Thyroid gland (tissue), 4 donors: ENCODE results near the gene APMAP. TPM values are rescaled to one million over a fixed set of nuclear protein-coding genes. Genes with fewer than 3 reads are reported as not detected.
"Not testable (repeated sequence)": the region's sequence is repeated elsewhere in the genome, so short reads cannot be mapped to it uniquely, and the experiment has no call there.

ENCODE experiments used
- DNase-seq, 2 donors: peaks; one replicate each; pipeline ENCODE4 v3.0.0-alpha.2; 2019
- H3K27ac ChIP-seq, 3 donors: fragments of 200-600 bp; sonication (generic); 1 replicate in 2 of 3; 2 replicates in 1 of 3; pipeline ENCODE4 v1.5.1; 2016 to 2019; ENCODE audit warnings: mild to moderate bottlenecking in 1 of 3, moderate library complexity in 1 of 3
- H3K27me3 ChIP-seq: fragments of 200-600 bp; sonication (generic); one replicate; pipeline ENCODE4 v1.5.1; 2019
- H3K36me3 ChIP-seq, 2 donors: fragments of 200-600 bp; sonication (generic); one replicate each; pipeline ENCODE4 v1.5.1; 2016 to 2019
- H3K4me1 ChIP-seq, 2 donors: fragments of 200-600 bp; sonication (generic); one replicate each; pipeline ENCODE4 v1.5.1; 2017 to 2019
- H3K4me3 ChIP-seq, 3 donors: fragments of 200-600 bp; sonication (generic); replicated peaks in 1 of 3; 1 replicate in 2 of 3; 2 replicates in 1 of 3; pipeline ENCODE4 v1.5.1; 2016; ENCODE audit warnings: mild to moderate bottlenecking in 1 of 3
- H3K9me3 ChIP-seq: fragments of 200-600 bp; sonication (generic); one replicate; pipeline ENCODE4 v1.5.1; 2017
- POLR2A ChIP-seq, 2 donors: fragments of 450-650 bp; IDR thresholded peaks; one replicate each; pipeline ENCODE4 v1.6.1; 2017; ENCODE audit warnings: antibody characterized with exemption in 2 of 2, mild to moderate bottlenecking in 2 of 2, moderate library complexity in 1 of 2
- WGBS, 2 donors: methylation state at CpG; one replicate each; pipeline ENCODE4 v1.1.5; 2017; 5-methylcytosine and 5-hydroxymethylcytosine counted together
- intact Hi-C: fragments of 100-400 bp; cut with DNase I; formaldehyde crosslinking; loops from one replicate; pipeline ENCODE4 v1.15.1; 2023
- total RNA-seq, 4 donors: library from RNA; depleted of rRNA; stranded (reverse); fragments of >200 nt; gene quantifications; one replicate each; pipeline ENCODE4 v1.2.3, GENCODE V29; 2016
- TF ChIP-seq, protein P1 (sequence below), 6 experiments: fragments of 200-600 bp in 3 of 6; fragments of 450-650 bp in 3 of 6; sonication (generic) in 3 of 6; IDR thresholded peaks; one replicate each; pipeline ENCODE4 v1.5.1; 2016 to 2019; ENCODE audit warnings: antibody characterized with exemption in 6 of 6, mild to moderate bottlenecking in 2 of 6, inconsistent platforms in 1 of 6, moderate library complexity in 1 of 6

The APMAP gene
- total RNA-seq, 4 donors from 2014 or later, result 171 to 205 (median 186) TPM

- H3K27me3 ChIP-seq, H3K36me3 ChIP-seq, H3K9me3 ChIP-seq: not testable (repeated sequence)
- intact Hi-C loops, result loop anchor here (10.0 kb wide), 1 partner anchor 55 kb away; no protein-coding TSS in a partner anchor
- TF ChIP-seq, protein P1, sequence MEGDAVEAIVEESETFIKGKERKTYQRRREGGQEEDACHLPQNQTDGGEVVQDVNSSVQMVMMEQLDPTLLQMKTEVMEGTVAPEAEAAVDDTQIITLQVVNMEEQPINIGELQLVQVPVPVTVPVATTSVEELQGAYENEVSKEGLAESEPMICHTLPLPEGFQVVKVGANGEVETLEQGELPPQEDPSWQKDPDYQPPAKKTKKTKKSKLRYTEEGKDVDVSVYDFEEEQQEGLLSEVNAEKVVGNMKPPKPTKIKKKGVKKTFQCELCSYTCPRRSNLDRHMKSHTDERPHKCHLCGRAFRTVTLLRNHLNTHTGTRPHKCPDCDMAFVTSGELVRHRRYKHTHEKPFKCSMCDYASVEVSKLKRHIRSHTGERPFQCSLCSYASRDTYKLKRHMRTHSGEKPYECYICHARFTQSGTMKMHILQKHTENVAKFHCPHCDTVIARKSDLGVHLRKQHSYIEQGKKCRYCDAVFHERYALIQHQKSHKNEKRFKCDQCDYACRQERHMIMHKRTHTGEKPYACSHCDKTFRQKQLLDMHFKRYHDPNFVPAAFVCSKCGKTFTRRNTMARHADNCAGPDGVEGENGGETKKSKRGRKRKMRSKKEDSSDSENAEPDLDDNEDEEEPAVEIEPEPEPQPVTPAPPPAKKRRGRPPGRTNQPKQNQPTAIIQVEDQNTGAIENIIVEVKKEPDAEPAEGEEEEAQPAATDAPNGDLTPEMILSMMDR (IDR thresholded peaks at IDR 0.05), result peak in 2 of 6 experiments; percentile 28 to 36
- peak in 1 of 2 donors; percentile 72 for TF ChIP-seq POLR2A (IDR thresholded peaks at IDR 0.05)
- Histone ChIP-seq H3K4me3 (peak overlapping the region in 2 of 3 donors; percentile 2 to 34), H3K4me1 (peaks cover 34 to 36% of the 10 kb centered on the region in 2 donors), H3K27ac (peak overlapping the region; percentile 86 to 94 (median 94))
- 22 to 31% methylated on average over 12 to 13 of the region's 13 CpGs for WGBS, 2 donors
- DNase-seq, result peak; percentile 86 to 87
Measured at GRCh38 chr20:24929867-24930723, 62.5 kb downstream of the APMAP start.

GRCh38 chr20:24929259-24929658, 63.3 kb downstream of the APMAP start:
- H3K36me3 ChIP-seq, H3K9me3 ChIP-seq, intact Hi-C loops, H3K4me3 ChIP-seq, H3K27me3 ChIP-seq, DNase-seq: not testable (repeated sequence)
- WGBS, 2 donors, result 65 to 79% methylated on average over 3 to 5 of the region's 5 CpGs
- Histone ChIP-seq H3K4me1 (peaks cover 34 to 36% of the 10 kb centered on the region in 2 donors), H3K27ac (peak overlapping the region; percentile 86 to 94 (median 94))

DNA sequence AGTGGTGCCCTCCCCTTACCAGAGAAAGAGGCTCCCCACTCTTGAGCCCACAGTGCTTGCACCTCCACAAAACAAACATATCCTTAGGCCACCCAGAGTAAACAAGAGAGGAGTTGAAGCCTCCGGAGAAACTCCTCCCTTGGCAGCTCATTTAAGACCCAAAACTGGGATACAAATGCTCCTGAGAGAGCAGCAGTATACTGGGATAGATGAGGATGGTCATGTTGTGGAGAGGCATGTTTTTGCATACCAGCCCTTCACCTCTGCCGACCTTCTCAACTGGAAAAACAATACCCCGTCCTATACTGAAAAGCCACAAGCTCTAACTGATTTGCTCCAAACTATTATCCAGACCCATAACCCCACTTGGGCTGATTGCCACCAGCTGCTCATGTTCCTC, 71.8 kb downstream of the APMAP start:
- H3K27ac ChIP-seq, H3K4me3 ChIP-seq, H3K9me3 ChIP-seq, H3K27me3 ChIP-seq, intact Hi-C loops, H3K36me3 ChIP-seq: not testable (repeated sequence)
- DNase-seq, result peak in 1 of 2 donors; percentile 20
- peaks cover 12 to 18% of the 10 kb centered on the region in 2 donors for H3K4me1 ChIP-seq
- WGBS, 2 donors, result 20 to 32% methylated on average over 2 to 3 of the region's 3 CpGs

- H3K4me1 ChIP-seq, result peaks cover 12 to 18% of the 10 kb centered on the region in 2 donors
- intact Hi-C loops, result loop anchor here (5.0 kb wide), 1 partner anchor 757 kb away; no protein-coding TSS in a partner anchor
- 91 to 97% methylated on average over 14 to 15 of the region's 15 CpGs for WGBS, 2 donors
- H3K27ac ChIP-seq, H3K9me3 ChIP-seq, DNase-seq, H3K4me3 ChIP-seq, H3K36me3 ChIP-seq, H3K27me3 ChIP-seq: not testable (repeated sequence)
Measured at GRCh38 chr20:24919665-24920064, 72.9 kb downstream of the APMAP start.

DNA sequence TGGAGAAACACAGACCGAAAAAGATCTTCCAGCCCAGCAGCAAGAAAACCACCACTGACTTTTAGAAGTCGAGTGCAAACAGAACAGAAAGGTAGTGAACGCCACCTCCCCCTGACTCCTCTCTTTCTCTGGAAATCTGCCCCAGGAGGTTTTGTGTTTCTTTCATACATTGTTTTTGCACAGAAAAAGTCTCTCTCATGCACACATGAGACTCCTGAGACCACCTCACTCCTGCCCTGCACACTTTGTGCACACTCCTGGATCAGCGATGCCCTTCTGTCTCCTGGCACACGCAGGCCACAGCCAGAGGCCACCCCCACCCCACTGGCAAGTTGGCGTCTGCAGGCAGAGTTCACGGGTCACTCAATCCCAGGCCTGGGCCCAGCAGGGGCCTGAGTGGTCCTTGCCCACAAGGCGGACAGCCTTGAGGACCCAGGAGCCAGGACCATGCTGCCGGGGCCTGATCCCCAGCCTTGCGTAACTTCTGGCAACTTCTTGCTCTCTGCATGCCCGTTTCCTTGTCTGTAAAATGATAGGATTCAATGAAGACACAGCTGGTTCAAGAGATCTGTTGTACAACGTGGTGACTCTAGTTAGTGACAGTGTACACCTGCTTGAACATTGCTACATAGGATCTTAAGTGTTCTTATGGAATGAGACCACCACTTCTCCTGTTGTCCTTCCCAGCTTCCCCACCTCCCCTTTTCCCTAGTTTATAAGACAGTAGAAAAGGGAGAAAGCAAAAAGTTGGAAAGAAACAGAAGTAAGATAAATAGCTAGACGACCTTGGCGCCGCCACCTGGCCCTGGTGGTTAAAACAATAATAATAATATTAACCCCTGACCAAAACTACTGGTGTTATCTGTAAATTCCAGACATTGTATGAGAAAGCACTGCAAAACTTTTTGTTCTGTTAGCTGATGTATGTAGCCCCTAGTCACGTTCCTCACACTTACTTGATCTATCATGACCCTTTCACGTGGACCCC, 73.7 kb downstream of the APMAP start:
- peak in 1 of 2 donors; percentile 14 for DNase-seq
- intact Hi-C loops, result loop anchor here (5.0 kb wide), 1 partner anchor 757 kb away; no protein-coding TSS in a partner anchor
- WGBS, 2 donors, result 49 to 51% methylated on average over 17 of the region's 17 CpGs

More for the DNA sequence above, 73.7 kb downstream of the APMAP start:
- TF ChIP-seq POLR2A (IDR thresholded peaks at IDR 0.05), result no peak
- TF ChIP-seq, protein P1 (IDR thresholded peaks at IDR 0.05), result no peak
- Histone ChIP-seq H3K4me3 (no peak overlapping the region), H3K36me3 (no peaks in the 10 kb centered on the region), H3K27me3 (no peaks in the 10 kb centered on the region), H3K4me1 (peaks cover 12 to 18% of the 10 kb centered on the region in 2 donors), H3K9me3 (no peaks in the 10 kb centered on the region), H3K27ac (peak overlapping the region in 2 of 3 donors; percentile 18 to 37)
